HepG2 (cell line): ENCODE results near the gene ACSS1. TPM values are rescaled to one million over a fixed set of nuclear protein-coding genes. Genes with fewer than 3 reads are reported as not detected.

Source experiments
- ARID4A ChIP-seq: sonication (generic); formaldehyde crosslinking; IDR thresholded peaks from 2 replicates; pipeline ENCODE4 v1.5.0; 2020; ENCODE audit warnings: mild to moderate bottlenecking, missing genetic modification reagents, borderline replicate concordance
- BRF2 ChIP-seq: sonication (generic); formaldehyde crosslinking; IDR thresholded peaks from 2 replicates; pipeline ENCODE4 v1.8.1; 2022; ENCODE audit warnings: mild to moderate bottlenecking, missing genetic modification reagents
- CREM ChIP-seq, 2 experiments: sonication (generic) in 1 of 2; formaldehyde crosslinking in 1 of 2; IDR thresholded peaks; 2 replicates each; pipeline versions ENCODE4 v1.4.0 to v1.6.1; 2016 to 2020; ENCODE audit warnings: antibody characterized with exemption in 1 of 2, mild to moderate bottlenecking in 1 of 2, missing genetic modification reagents in 1 of 2
- HDAC1 ChIP-seq: sonication (generic); formaldehyde crosslinking; IDR thresholded peaks from 2 replicates; pipeline ENCODE4 v1.5.1; 2020; ENCODE audit warnings: mild to moderate bottlenecking, missing genetic modification reagents
- HNF1A ChIP-seq, 2 experiments: sonication (generic) in 1 of 2; formaldehyde crosslinking in 1 of 2; IDR thresholded peaks; 2 replicates each; pipeline versions ENCODE4 v1.4.0 to v1.6.1; 2016 to 2020; ENCODE audit warnings: borderline replicate concordance in 1 of 2, low read depth in 1 of 2, mild to moderate bottlenecking in 1 of 2, missing genetic modification reagents in 1 of 2
- KLF9 ChIP-seq: IDR thresholded peaks from 2 replicates; pipeline ENCODE4 v1.6.1; 2016; ENCODE audit warnings: low read depth
- MIER2 ChIP-seq: IDR thresholded peaks from 2 replicates; pipeline ENCODE4 v1.6.1; 2016; ENCODE audit warnings: missing biosample characterization, missing genetic modification reagents
- REPIN1 ChIP-seq: sonication (generic); formaldehyde crosslinking; IDR thresholded peaks from 2 replicates; pipeline ENCODE4 v1.8.0; 2022; ENCODE audit warnings: missing genetic modification reagents, low read depth, mild to moderate bottlenecking, borderline replicate concordance
- TFDP2 ChIP-seq: sonication (generic); formaldehyde crosslinking; IDR thresholded peaks from 2 replicates; pipeline ENCODE4 v1.4.0; 2020; ENCODE audit warnings: missing genetic modification reagents
- ZNF678 ChIP-seq: sonication (generic); formaldehyde crosslinking; IDR thresholded peaks from 2 replicates; pipeline ENCODE4 v1.4.0; 2020; ENCODE audit warnings: mild to moderate bottlenecking, missing genetic modification reagents
- ZNF770 ChIP-seq: sonication (generic); formaldehyde crosslinking; IDR thresholded peaks from 2 replicates; pipeline ENCODE4 v1.5.0; 2020; ENCODE audit warnings: mild to moderate bottlenecking, missing genetic modification reagents
- polyA plus RNA-seq, 8 experiments: library from polyadenylated mRNA; depleted of rRNA in 3 of 8; stranded (reverse) in 7 of 8; unstranded in 1 of 8; fragments of >200 nt; fragmentation: Illumina TruSeq in 4 of 8; extraction: Trizol in 4 of 8; gene quantifications; 2 replicates each; pipeline versions ENCODE4 v1.2.1 to v1.2.3, GENCODE V29; 2011 to 2016; ENCODE audit warnings: low read depth in 4 of 8, missing spikeins in 1 of 8, mixed read lengths in 1 of 8; ENCODE audit not compliant: insufficient read depth in 1 of 8
- total RNA-seq, 5 experiments: library from RNA; depleted of rRNA; stranded (reverse); fragments of >200 nt; fragmentation: Illumina TruSeq; extraction: Trizol; gene quantifications; 2 replicates each; pipeline ENCODE4 v1.2.3, GENCODE V29; 2016; ENCODE audit warnings: low read depth in 1 of 5

Gene ACSS1
- total and polyA plus RNA-seq, 2 of the 13 experiments (the other 11 are each of a cell fraction or from before 2014, with no cell fraction given): 15.2 to 41.6 TPM

GRCh38 chr20:25058051-25058846, at the start of gene ACSS1 (continued):
- TF ChIP-seq ZNF678 (CRISPR knock-in tag) (peak; percentile 75; the same call in 1 of the 2 replicates), REPIN1 (CRISPR knock-in tag) (peak; percentile 40; the same call in 1 of the 2 replicates), MIER2 (CRISPR knock-in tag) (no peak), ZNF770 (no peak), HNF1A (IDR thresholded peaks at IDR 0.05; ENCODE audit: low read depth) (no peak), HNF1A (CRISPR knock-in tag; IDR thresholded peaks at IDR 0.05; ENCODE audit: borderline replicate concordance) (peak; percentile 46; the same call in 1 of the 2 replicates), CREM (IDR thresholded peaks at IDR 0.05) (no peak), CREM (CRISPR knock-in tag; IDR thresholded peaks at IDR 0.05) (no peak), TFDP2 (CRISPR knock-in tag) (peak; percentile 67), ARID4A (CRISPR knock-in tag) (no peak), HDAC1 (0 out of 2 replicates have a peak, but pooled peaks have one; percentile 14), BRF2 (CRISPR knock-in tag) (no peak), KLF9 (0 out of 2 replicates have a peak, but pooled peaks have one; percentile 26)
